DMS114 treated with DMSO at 0.1 percent for 48 hours (cell line): Measurements from ENCODE around the gene TSPEAR.
"Not testable (repeated sequence)": the region's sequence is repeated elsewhere in the genome, so short reads cannot be mapped to it uniquely, and the experiment has no call there.

Source experiments
- DNase-seq: peaks from one replicate; lab custom pipeline; 2025; ENCODE audit not compliant: unreplicated experiment; lab: John Stamatoyannopoulos, UW

Gene TSPEAR

DNA sequence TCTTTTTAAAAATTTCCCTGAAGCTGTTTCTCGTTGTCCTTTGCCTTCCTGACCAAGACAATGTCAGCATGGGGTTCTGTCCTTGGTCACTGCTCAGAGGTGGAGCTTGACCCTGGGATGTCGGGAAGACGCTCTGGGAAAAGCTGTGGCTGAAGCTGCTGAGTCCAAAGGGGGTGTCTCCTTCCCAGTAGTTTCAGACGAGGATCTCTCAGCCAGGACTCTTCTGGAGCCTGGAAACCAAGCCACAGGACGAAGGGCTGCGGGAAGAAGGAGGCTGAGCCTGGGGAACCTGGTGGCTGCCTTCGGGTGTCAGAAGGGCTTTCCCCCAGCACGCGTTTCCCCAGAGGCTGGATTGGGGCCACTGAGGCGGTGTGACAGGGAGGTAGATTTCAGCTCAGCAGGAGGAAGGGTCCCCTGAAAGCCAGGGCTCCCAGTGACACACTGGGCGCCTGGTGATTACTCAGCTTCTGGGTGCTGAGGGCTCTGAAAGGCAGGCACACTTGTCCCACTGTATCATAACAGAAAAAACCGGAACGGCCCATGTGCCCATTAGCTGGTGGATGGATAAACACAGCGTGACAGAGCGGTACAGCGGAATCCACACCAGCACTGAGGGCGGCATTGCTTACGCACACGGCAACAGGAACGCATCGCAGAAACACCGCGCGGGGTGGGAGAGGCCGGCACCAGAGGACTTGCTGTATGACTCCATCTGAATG is 24.4 kb downstream of the TSPEAR start:
- no peak for DNase-seq

DNA sequence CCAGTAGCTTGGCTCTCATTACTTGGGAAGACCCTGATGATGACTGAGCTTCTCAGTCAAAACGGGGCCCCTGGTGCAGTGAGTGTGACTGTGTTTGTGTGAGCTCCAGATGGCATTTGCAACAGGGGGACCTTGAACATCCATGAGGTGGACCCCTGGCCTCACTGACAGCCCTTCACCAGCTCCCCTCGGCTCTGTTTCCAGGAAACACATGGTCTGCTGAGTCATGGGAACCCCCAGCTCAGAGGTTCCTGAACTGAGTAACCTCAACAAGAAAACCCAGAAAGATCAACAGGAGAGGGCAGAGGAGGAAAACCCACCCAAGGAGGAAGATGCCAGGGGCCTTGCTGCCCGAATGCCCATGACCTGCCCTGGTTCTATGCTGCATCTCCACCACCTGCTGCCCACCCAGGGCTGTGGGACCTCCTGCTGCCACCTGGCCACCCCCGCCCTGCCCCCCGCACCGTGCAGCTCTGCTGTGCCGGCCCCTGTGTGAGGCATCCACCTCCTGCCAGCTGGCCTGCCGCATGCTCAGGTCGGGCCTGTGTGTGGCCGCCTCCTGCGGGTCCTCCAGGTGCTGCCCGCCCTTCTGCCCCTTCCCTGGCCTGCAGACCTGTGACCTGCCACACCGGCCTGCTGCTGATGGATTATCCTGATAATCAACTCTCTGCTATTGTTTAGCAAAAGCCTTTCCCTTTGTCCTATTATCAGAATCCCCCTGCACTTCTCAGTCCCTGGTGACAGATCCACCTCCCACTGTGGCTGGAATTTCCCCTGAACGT is 25.2 kb downstream of the TSPEAR start:
- DNase-seq, result no peak

DNA sequence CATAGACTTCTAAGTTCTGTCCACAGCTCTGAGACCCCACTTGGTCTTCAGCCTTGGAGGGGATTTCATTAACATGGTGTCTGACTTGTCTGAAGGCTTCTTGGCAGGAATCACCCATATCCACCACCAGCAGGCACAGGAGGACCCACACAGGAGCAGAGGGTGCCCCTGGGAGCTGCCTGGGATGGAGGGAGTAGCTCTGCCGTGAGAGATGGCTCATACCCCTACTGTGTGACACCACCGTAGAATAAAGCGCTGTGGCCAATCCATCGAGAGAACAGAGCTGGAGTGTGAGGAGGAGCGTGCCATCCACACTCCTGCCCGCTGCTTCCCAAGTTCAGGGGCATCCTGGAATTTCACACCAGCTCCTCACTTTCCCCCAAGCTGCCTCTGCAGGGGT is 26.3 kb downstream of the TSPEAR start:
- DNase-seq, result not testable (repeated sequence)

DNA sequence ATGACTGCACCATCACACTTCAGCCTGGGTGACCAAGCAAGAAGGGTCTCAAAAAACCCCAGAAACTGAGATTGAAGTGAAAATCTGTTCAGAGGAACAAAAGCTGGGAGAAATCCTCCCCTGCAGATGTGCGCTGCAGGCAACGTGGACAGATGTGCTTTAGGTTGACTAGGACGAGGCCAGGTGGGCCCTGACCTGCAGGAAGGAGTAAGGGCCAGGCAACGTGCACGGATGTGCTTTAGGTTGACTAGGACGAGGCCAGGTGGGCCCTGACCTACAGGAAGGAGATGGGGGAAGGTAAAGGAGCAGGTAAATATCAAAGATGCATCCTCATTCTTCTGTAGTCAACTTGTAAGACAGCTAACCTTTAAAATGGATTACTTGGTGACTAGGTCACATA is 26.9 kb downstream of the TSPEAR start:
- no peak for DNase-seq

DNA sequence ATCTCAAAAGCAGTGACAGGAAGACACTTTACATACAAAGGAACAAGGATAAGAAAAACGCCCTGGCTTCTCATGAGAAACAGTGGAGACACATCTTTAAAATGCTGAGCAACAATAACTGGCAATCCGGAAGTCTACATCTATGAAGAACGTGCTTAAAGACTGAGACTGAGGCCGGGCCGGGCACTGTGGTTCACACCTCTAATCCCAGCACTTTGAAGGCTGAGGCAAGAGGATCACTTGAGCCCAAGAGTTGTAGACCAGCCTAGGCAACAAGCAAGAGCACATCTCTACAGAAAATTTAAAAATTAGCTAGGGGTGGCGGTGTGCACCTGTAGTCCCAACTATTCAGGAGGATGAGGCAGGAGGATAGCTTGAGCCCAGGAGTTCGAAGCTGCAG is 27.3 kb downstream of the TSPEAR start:
- no peak for DNase-seq

DNA sequence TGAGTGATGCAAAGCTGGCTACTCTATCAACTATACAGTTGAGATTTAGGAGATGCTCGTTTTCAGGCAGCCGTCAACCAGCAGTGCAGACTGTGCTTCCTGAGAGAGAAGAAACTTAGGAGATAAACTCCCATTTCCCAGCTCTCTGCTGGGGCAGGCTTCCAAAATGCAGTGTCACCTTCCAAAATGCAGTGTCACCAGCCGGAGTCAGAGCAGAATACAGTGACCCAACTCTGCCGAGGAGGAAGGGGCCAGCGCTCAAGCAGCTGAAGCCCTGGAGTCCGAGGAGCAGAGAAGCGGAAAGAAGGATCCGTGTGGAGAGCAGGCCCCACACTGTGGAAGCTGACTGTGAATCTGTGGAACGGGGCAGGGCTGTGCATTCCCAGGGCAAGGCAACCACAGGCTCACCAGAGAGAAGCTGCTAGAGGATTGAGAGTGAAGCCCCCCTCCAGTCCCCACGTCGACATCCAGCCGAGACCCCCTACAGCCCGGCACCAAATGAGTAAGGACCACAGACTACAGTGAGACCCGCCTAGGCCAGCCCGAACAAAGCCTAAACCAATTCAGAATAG is 28.7 kb downstream of the TSPEAR start:
- no peak for DNase-seq

DNA sequence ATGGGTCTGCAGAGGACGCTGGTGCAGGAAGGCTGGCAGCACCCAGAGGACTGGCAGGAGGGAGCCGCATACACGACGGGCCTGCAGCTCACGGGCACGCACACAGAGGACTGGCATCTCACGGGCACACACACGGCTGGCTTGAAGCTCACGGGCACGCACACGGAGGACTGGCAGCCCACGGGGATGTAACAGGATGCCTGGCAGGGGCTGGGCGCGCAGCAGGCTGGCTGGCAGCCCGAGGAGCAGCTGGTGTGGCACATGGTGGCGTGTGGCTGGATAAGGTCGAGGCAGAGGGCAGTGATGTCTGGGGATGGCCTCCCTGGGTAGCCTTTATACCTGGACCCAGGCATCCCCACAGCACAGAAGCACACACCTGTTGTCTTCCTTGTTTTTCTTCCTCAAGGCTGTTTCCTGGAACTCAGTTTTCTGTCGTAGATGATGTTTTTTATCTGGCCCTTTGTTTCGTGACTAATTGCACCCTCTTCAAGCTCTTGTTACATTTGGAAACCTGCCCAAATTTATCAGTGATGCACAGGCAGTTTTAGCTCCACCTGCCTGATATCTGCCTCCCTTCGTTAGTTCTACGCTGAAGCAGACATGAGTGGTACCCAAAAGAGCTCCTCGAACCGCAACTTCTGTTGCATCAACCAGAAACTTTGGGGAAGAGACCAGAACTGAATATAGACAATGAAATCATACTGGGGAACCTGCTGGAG is 29.4 kb downstream of the TSPEAR start, which contains the start of gene KRTAP12-1:
Gene KRTAP12-1, minus strand, starts transcription at position 303 of the 719 bp plus-strand sequence. Its CDS starts 40 bp downstream, at position 263.
- no peak for DNase-seq

DNA sequence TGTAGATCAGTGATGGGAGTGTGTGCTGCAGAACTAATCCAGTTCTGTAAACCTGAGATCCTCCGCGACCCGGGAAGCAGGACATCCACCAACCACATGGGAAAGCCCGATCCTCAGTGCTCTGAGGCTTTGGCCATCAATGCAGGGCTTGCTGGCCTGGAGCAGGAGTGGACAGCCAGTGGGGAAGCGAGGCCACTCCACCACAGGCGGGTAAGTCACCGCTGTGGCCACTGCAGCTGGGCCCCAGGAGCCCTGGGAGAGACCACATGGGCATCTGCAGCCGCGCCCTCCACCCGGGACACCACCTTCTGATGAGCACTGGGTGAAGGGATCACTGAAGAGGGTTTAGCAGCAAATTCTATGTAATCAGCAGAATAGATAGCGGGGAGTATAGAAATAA is 30.2 kb downstream of the TSPEAR start:
- DNase-seq, result no peak

DNA sequence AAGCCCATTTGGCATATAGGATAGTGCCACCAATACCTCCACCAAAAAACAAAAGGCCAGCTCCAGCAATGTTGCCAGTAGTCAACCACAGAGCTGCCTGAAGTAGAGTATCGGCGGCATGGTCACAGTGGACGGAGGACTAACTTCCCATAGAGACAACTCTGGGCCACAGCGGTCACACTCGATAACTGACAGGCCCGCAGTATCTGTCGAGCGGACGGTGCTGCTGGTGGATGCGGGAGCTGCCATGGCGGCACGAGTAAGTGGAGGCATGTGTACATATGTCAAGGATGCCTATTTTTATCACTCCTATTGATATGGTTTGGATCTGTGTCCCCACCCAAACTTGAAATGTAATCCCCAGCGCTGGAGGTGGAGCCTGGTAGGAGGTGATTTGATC is 33.5 kb downstream of the TSPEAR start:
- DNase-seq, result no peak

DNA sequence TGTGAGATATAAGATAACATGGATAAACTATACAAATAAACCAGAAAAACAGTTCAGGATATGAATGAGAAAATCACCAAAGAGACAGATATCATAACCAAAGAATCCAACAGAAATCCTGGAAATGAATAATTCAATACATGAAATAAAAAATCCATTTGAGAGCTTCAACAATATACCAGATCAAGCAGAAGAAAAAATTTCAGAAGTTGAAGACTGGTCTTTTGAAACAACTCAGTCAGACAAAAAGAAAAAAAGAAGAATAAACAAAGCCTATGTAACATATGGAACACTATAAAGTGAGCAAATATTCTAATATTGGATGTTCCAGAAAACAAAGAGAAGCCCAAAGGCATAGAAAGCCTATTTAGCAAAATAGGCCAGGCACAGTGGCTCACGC is 39.5 kb downstream of the TSPEAR start:
- no peak for DNase-seq

DNA sequence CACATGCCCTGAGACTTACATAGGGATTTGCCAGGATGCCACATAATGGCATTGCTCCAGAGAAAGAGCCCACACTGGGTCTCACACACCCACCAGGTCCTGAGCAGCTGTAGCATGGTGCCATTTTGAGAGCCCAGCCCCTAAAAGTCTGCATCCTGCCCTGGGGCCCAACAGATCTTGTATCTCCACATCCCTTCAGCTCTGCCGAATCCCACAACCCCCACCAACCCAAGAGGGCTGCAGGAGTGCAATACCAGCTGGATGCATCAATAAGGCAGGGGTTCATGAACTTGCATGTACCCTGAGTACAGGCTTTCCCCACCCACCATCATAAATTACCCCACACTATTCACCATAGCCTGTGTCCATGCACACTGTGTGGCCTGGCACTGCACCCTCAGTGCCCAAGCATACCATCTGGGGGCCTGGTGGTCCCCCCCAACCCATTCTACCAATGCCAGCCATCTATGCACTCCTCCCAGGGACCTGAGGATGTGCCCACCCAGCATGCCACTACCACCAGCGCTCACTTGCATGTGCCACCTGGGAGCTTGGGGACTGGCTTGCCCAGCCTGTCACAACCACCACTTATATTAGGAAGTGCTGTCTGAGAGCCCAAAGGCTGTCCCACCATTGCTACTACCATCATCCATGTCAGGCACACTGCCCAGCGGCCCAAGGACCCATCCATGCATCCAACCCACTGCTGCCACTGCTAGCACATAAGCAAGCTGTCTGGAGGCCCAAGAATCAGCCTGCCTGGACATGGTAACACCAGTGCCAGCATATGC is 40.5 kb downstream of the TSPEAR start:
- DNase-seq, result no peak

DNA sequence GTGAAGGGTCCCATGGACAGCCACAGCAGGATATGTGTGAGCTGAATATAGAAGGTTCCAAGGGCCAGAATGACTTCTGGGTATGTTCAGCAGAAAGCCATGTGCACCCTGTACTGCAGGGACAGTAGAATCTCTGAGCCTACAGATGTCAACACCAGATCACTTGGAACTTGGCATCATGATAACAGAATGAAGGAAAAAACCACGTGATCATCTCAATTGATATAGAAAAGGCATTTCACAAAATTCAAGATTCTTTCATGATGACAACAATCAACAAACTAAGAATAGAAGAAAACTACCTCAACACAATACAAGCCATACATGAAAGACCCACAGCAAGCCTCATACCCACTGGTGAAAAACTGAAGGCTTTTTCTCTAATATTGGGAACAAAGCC is 43.8 kb downstream of the TSPEAR start:
- no peak for DNase-seq

DNA sequence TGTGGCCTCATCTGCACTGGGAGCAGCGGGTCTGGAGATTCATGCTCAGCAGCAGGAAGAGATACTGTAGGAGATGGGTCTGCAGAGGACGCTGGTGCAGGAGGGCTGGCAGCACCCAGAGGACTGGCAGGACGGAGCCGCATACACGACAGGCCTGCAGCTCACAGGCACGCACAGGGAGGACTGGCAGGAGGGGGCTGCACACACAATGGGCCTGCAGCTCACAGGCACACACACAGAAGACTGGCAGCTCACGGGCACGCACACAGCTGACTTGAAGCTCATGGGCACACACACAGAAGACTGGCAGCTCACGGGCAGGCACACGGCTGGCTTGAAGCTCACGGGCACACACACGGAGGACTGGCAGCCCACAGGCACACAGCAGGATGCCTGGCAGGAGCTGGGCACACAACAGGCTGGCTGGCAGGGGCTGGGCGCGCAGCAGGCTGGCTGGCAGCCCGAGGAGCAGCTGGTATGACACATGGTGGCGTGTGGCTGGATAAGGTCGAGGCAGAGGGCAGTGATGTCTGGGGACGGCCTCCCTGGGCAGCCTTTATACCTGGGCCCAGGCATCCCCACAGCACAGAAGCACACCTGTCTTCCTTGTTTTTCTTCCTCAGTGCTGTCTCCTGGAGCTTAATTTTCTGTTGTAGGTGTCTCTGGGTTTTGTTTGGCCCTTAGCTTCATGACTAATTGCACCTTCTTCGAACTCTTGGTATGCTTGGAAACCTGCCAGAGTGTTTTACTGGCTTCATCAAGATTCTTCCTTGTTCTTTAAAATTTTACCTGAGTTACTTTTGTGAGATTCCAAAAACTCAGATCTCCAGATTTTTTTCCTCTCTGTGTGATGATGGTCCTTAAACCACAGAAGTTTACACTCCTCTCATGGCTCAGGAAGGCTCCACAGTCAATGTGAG is 44.7 kb downstream of the TSPEAR start, which contains the start of gene KRTAP12-2:
Gene KRTAP12-2, minus strand, starts transcription at position 527 of the 920 bp plus-strand sequence. Its CDS starts 41 bp downstream, at position 486.
- DNase-seq, result no peak

DNA sequence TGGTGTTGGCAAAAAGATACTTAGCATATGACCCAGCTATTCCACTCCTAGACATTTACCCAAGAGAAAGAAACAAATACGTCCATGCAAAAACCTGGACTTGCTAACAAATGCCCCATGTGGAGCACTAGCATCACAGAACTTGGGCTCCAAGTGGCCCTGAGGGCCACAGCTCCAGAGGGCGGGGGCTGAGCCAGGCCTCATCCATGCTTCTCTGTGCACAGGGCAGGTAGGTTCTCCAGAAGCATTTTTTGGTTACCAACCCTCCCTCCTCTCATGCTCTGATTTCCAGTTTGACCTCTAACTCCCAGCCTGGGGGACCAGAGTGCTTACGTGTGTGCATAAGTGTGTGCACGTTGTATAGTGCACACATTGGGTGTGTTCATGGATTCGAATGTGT is 46.7 kb downstream of the TSPEAR start:
- no peak for DNase-seq

DNA sequence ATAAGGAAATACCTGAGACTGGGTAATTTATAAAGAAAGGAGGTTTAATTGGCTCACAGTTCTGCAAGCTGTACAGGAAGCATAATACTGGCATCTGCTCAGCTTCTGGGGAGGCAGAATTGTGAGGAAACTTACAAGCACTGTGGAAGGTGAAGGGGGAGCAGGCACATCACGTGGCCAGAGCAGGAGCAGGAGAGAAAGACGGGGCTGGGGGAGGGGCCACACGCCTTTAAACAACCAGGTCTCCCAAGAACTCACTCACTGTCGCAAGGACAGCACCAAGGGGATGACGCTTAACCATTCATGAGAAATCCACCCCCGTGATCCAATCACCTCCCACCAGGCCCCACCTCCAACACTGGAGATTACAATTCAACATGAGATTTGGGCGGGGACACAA is 49.8 kb downstream of the TSPEAR start:
- DNase-seq, result not testable (repeated sequence)

DNA sequence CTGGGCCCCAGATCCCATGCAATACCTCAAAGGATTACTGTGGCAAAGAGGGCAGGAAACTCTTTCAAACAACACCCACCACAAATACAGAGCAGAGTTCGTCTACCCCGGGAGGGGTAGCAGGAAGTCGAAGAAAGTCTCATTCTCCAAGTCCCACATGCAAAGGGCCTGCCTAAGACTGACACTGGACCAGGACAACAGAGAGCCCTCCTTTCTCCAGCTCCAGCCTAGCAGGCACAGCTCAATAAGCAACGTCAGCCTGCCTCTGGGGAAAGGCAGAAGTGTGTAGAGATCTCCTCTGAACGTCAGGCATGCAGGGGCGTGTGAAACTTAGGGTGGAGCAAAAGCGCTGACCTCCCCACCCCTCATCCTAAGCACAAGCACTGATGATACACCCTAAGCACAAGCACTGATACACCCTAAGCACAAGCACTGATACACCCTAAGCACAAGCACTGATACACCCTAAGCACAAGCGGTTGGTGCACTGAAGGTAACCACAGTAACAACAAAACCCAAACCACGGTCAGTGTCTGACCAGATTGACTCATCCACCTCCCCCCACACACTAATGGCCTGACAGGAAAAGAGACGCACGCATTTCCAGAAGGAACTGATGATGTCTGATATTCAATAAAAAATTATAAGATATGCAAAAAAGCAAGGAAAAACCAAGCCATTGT is 52.3 kb downstream of the TSPEAR start:
- no peak for DNase-seq

DNA sequence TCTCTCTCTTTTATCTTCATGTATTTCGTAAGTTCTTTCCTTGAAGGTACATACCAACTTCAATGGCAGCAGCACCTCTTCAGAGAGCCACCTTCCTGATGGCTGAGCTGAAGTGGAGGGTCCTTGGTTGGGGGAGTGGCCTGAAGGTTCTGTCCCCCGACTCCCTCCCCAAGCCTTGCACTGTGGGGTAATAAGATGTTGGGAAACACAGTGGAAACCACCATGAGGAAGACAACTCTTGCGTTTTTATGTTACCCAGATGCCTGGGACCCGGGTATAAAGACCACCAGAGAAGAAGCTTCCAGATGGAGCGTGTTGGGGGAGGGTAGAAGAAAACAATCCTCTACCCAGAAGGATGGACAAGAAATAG is 52.8 kb downstream of the TSPEAR start:
- DNase-seq, result no peak

DNA sequence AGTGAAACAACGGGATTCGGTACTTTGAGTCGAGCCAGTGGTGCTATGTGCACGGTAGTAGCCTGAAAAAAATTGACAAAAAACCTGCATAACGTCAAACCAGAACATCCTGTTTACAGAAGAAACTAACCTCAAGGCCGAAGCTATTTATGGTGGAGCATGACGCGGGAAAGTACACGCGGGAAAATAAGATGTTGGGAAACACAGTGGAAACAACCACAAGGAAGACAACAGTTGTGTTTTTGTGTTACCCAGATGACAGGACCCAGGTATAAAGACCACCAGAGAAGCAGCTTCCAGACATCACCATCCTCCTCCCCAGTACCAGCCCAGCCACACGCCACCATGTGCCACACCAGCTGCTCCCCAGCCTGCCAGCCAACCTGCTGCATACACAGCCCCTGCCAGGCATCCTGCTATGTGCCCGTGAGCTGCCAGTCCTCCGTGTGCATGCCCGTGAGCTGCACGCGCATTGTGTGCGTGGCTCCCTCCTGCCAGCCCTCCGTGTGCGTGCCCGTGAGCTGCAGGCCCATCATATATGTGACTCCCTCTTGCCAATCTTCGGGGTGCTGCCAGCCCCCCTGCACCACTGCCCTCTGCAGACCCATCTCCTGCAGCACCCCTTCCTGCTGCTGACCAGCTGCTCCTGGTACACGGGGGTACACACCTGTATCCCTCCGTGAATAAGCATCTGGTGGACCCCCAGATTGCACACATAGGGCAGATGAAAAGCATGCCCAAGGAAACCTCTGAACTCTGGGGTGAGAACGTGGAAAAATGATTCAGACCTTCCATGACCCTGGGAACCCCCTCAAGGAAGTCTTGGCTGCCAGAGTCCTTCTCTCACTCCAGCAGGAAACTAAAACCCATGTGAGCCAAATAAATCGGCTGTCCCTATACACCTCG is 53.5 kb downstream of the TSPEAR start, which contains the start of gene KRTAP12-3:
Gene KRTAP12-3, plus strand, starts transcription at position 298 of the 906 bp plus-strand sequence. Its CDS starts 48 bp downstream, at position 346.
- no peak for DNase-seq
